Type B pancreatic cell (in vitro differentiated cells): Measurements from ENCODE around the gene ZC3H11A. TPM values are rescaled to one million over a fixed set of nuclear protein-coding genes. Genes with fewer than 3 reads are reported as not detected.
"Not testable (repeated sequence)": the region's sequence is repeated elsewhere in the genome, so short reads cannot be mapped to it uniquely, and the experiment has no call there.

Source experiments
- DNase-seq: peaks from one replicate; pipeline ENCODE4 v3.0.0; 2021; ENCODE audit warnings: mixed read lengths; ENCODE audit not compliant: unreplicated experiment; ENCODE audit errors: extremely low spot score
- H3K27ac Mint-ChIP-seq: 2 replicates; pipeline ENCODE4 v1.8.0; 2021; ENCODE audit warnings: mild to moderate bottlenecking, mixed read lengths
- H3K27me3 Mint-ChIP-seq: 2 replicates; pipeline ENCODE4 v1.8.0; 2021; ENCODE audit warnings: mixed read lengths
- H3K36me3 Mint-ChIP-seq: 2 replicates; pipeline ENCODE4 v1.8.0; 2021; ENCODE audit warnings: mixed read lengths
- H3K4me1 Mint-ChIP-seq: one replicate; pipeline ENCODE4 v1.8.0; 2021; ENCODE audit warnings: mixed read lengths; ENCODE audit not compliant: unreplicated experiment
- H3K4me3 Mint-ChIP-seq: 2 replicates; pipeline ENCODE4 v1.8.0; 2021; ENCODE audit warnings: mild to moderate bottlenecking, mixed read lengths
- H3K9me3 Mint-ChIP-seq: 2 replicates; pipeline ENCODE4 v1.8.0; 2021; ENCODE audit warnings: mixed read lengths
- total RNA-seq: library from RNA; stranded (reverse); gene quantifications from 2 replicates; pipeline ENCODE4 v1.2.1, GENCODE V29; 2021; ENCODE audit warnings: low replicate concordance
- TF ChIP-seq, protein P1 (sequence below): fragments of 200-600 bp; sonication (generic); conservative IDR thresholded peaks from 2 replicates; pipeline ENCODE4 v1.5.0; 2021; ENCODE audit warnings: antibody characterized with exemption, mild to moderate bottlenecking

Gene ZC3H11A
- total RNA-seq, 1 donor from 2014 or later, result 95.5 TPM

DNA sequence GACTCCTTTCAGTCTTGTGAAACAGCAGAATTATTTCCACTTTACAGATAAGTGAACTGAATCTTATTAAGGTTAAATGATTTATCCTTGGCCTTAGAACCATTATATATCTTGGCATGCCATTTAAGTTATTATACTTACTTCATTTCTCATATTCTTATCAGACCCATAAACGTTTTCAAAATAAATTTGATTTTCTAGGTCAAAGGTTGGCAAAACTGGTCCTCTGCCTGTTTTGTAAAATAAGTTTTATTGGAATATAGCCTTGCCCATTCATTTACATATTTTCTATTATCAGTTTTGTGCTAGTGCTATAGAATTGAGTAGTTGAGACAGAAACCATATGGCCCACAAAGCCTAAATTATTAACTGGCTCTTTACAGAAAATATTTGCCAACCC, 33.1 kb downstream of the ZC3H11A start:
- H3K36me3 Mint-ChIP-seq, result peaks cover 44% of the 10 kb centered on the region
- no peaks in the 10 kb centered on the region for H3K27me3 Mint-ChIP-seq
- H3K4me1 Mint-ChIP-seq, result no peaks in the 10 kb centered on the region
- H3K9me3 Mint-ChIP-seq, result no peaks in the 10 kb centered on the region
- no peak overlapping the region for H3K4me3 Mint-ChIP-seq
- no peak for DNase-seq
- no peak overlapping the region for H3K27ac Mint-ChIP-seq
- TF ChIP-seq, protein P1, sequence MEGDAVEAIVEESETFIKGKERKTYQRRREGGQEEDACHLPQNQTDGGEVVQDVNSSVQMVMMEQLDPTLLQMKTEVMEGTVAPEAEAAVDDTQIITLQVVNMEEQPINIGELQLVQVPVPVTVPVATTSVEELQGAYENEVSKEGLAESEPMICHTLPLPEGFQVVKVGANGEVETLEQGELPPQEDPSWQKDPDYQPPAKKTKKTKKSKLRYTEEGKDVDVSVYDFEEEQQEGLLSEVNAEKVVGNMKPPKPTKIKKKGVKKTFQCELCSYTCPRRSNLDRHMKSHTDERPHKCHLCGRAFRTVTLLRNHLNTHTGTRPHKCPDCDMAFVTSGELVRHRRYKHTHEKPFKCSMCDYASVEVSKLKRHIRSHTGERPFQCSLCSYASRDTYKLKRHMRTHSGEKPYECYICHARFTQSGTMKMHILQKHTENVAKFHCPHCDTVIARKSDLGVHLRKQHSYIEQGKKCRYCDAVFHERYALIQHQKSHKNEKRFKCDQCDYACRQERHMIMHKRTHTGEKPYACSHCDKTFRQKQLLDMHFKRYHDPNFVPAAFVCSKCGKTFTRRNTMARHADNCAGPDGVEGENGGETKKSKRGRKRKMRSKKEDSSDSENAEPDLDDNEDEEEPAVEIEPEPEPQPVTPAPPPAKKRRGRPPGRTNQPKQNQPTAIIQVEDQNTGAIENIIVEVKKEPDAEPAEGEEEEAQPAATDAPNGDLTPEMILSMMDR, result no peak

DNA sequence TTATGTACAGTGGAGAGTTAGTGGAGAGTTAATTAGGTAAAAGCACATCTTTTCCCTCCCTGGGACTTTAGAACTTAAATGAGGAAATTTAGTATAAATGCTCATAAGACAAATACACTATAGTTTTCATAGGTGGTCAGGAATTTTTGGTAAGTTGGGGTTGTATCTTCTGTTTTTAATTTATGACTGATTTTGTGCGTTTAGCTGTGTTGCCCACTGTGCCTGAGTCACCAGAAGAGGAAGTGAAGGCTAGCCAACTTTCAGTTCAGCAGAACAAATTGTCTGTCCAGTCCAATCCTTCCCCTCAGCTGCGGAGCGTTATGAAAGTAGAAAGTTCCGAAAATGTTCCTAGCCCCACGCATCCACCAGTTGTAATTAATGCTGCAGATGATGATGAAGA, 33.8 kb downstream of the ZC3H11A start:
- not testable (repeated sequence) for H3K4me3 Mint-ChIP-seq, H3K4me1 Mint-ChIP-seq, H3K9me3 Mint-ChIP-seq, DNase-seq, H3K27me3 Mint-ChIP-seq, H3K27ac Mint-ChIP-seq
- peaks cover 44% of the 10 kb centered on the region for H3K36me3 Mint-ChIP-seq

DNA sequence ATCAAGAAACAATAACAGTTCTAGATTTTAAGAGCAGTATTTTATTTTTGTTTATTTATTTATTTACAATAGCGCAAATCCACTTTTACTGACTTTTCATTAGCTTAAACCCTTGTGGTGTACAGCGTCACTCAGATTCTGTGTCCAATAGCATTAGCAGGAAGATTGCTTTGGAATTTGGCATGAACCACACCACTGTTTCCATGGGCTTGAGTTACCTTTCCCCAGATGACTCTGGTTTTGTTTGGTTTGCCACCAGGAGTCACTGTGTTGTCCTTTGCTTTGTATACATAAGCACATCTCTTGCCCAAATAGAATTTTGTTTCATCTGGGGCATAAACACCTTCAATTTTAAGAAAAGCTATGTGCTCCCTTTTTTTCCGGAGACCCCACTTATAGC, 40.1 kb downstream of the ZC3H11A start:
- Mint-ChIP-seq H3K27ac (no peak overlapping the region), H3K4me3 (no peak overlapping the region), H3K27me3 (no peaks in the 10 kb centered on the region), H3K4me1 (no peaks in the 10 kb centered on the region), H3K9me3 (no peaks in the 10 kb centered on the region), H3K36me3 (peaks cover 41% of the 10 kb centered on the region)
- TF ChIP-seq, protein P1, result no peak
- no peak for DNase-seq

DNA sequence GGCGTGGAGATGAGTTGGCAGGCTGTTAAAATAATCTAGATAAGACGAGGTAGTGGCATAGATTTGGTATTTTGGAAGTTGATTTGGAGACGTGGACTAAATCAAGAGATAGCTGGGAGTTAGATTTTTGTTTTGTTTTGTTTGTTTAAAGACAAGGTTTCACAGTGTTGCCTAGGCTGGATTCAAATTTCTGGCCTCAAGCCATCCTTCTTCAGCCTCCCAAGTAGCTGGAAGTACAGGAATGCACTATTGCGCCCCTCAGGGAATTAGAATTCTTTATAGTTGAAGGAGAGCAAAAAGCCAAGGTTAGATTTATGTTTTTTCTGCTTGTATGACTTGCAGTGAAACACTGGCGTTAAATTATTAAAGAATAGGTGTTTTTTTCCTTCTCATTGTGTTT, 43.7 kb downstream of the ZC3H11A start:
- no peaks in the 10 kb centered on the region for H3K4me1 Mint-ChIP-seq
- DNase-seq, result no peak
- peaks cover 50% of the 10 kb centered on the region for H3K36me3 Mint-ChIP-seq
- no peak overlapping the region for H3K4me3 Mint-ChIP-seq
- no peaks in the 10 kb centered on the region for H3K27me3 Mint-ChIP-seq
- H3K9me3 Mint-ChIP-seq, result no peaks in the 10 kb centered on the region
- TF ChIP-seq, protein P1, result no peak
- H3K27ac Mint-ChIP-seq, result peak overlapping the region; percentile 62

DNA sequence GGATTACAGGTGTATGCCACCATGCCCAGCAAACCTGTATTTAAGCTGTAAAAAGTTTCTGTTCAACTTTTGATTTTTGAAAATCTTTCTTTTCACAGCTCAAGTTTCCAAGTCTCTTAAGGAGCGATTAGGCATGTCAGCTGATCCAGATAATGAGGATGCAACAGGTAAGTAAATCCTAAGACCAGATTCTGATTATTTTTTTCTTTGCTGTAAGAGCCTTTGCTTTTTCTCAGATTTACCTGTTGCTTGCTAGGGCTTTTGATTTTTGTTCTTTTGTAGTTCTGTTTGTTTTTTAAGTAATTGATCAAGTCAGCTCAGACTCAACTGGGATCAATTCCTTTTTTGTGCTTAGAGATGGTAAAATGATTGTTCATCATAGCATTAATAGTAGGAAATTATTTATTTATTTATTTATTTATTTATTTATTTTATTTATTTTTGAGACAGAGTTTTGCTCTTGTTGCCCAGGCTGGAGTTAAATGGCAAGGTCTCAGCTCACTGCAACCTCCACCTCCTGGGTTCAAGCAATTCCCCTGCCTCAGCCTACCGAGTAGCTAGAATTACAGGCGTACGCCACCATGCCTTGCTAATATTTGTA, 44.9 kb downstream of the ZC3H11A start:
- no peak for DNase-seq
- H3K9me3 Mint-ChIP-seq, result no peaks in the 10 kb centered on the region
- H3K4me1 Mint-ChIP-seq, result no peaks in the 10 kb centered on the region
- H3K27ac Mint-ChIP-seq, result no peak overlapping the region
- H3K4me3 Mint-ChIP-seq, result no peak overlapping the region
- TF ChIP-seq, protein P1, result no peak
- H3K27me3 Mint-ChIP-seq, result no peaks in the 10 kb centered on the region
- peaks cover 50% of the 10 kb centered on the region for H3K36me3 Mint-ChIP-seq

DNA sequence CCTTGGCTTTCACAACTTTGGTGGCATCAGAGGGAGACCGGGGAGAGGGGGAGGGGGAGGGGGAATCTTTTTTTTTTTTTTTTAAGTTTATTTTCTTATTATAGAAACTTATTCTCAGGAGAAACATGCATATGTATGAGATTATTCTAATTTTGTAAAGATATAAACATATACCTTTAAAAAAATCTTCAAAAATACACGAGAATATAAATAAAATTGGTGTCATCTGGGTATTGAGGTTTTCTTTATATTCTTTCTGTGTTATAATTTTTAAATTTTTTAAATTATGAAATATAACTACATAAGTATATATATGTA, 47.1 kb downstream of the ZC3H11A start:
- Mint-ChIP-seq H3K4me1 (no peaks in the 10 kb centered on the region), H3K27ac (no peak overlapping the region), H3K9me3 (no peaks in the 10 kb centered on the region), H3K36me3 (peaks cover 51% of the 10 kb centered on the region), H3K4me3 (no peak overlapping the region), H3K27me3 (no peaks in the 10 kb centered on the region)
- TF ChIP-seq, protein P1, result no peak
- DNase-seq, result no peak
